GM12801 (cell line): ENCODE measurements around the gene COG8.

Source experiments
- TF ChIP-seq, protein P1 (sequence below): IDR thresholded peaks from one replicate; pipeline ENCODE4 v1.5.1; 2011; ENCODE audit warnings: control low read depth; ENCODE audit not compliant: insufficient read length; ENCODE audit errors: extremely low read depth

COG8 gene

DNA sequence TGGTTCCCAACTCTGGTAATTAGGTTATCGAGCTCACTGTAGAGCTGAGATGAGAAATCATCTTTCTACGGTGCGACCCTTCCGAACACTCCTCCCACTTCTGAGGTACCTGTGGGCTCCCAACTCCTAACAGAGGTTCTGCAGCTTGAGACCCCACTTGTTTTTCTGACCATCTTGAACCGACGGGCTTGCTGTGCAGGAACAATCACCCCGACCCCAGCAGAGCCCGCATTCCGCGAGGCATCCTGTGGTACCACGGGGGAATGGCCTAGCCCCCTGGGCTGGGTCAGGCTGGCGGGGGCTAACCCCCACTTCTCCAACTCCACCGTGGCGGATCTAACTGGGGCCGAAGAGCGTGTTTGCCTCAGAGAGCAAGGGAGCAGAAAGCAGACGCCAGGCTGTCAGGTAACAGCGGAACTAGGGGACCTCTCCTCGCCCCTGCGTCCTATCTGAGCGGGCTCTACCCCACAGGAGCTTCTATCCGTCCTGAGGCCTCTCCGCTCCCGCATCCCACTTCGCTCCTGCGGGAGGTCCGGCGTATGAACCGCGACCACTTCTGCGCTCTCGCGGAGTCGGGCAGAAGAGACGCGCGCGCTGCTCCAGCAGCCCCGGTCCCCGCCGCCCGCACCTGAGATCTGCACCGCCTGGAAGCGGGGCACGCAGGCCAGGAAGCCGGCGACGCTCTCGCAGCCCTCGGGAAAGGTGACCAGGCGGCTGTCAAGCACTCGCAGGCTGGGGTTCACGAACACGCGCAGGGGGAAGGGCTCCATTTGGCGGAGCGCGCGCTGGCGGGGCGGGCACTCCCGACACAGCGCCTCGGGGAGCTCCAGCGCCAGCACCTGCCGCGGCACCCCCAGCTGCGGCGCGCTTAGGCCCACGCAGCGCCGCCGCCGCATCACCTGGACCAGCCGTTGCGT, 9.7 kb downstream of the COG8 start:
- TF ChIP-seq, protein P1, sequence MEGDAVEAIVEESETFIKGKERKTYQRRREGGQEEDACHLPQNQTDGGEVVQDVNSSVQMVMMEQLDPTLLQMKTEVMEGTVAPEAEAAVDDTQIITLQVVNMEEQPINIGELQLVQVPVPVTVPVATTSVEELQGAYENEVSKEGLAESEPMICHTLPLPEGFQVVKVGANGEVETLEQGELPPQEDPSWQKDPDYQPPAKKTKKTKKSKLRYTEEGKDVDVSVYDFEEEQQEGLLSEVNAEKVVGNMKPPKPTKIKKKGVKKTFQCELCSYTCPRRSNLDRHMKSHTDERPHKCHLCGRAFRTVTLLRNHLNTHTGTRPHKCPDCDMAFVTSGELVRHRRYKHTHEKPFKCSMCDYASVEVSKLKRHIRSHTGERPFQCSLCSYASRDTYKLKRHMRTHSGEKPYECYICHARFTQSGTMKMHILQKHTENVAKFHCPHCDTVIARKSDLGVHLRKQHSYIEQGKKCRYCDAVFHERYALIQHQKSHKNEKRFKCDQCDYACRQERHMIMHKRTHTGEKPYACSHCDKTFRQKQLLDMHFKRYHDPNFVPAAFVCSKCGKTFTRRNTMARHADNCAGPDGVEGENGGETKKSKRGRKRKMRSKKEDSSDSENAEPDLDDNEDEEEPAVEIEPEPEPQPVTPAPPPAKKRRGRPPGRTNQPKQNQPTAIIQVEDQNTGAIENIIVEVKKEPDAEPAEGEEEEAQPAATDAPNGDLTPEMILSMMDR = no peak

DNA sequence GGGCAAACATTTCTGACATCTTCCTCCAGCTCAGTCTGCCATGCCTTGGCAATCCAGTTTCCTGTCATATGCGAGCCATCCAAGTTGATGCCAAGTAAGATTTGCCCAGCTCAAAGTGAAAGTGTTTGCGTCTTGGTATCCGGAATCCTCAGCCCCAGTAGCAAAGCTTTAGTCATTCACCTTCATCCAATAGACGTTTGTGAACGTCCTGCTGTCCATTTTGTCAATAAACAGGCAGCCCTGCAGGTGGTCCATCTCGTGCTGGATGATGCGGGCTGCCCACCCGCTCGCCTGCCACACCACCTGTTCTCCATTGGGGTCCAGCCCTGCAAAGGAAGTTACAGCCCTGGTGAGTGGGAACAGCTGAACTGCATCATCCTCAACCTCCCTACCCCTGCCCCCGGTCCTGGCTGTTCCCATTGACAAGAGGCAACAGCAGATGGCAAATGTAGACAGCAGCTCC, 10.5 kb downstream of the COG8 start:
- TF ChIP-seq, protein P1 = no peak

DNA sequence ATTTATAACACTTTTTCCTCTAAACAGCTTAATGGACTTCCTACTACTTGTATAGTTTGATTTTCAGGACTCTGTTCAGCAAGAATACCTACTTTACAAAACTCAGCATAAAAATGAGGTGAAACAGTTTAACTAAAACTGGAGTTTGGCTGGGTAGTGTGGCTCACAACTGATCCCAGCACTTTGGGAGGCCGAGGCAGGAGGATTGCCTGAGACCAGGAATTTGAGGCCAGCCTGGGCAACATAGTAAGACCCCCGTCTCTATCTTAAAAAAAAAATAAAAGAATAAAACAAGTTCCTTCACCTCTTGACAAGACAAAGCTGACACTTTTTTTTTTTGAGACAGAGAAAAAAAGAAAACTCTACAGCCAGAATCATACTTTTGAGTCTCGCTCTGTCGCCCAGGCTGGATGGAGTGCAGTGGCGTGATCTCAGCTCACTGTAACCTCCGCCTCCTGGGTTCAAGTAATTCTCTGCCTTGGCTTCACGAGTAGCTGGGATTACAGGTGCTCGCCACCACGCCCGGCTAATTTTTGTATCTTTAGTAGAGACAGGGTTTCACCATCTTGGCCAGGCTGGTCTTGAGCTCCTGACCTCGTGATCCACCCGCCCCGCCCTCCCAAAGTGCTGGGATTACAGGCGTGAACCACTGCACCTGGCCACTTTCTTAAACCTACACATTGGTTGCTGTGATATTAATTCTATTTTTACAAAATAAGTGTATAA, 11.6 kb downstream of the COG8 start:
- TF ChIP-seq, protein P1 = no peak

DNA sequence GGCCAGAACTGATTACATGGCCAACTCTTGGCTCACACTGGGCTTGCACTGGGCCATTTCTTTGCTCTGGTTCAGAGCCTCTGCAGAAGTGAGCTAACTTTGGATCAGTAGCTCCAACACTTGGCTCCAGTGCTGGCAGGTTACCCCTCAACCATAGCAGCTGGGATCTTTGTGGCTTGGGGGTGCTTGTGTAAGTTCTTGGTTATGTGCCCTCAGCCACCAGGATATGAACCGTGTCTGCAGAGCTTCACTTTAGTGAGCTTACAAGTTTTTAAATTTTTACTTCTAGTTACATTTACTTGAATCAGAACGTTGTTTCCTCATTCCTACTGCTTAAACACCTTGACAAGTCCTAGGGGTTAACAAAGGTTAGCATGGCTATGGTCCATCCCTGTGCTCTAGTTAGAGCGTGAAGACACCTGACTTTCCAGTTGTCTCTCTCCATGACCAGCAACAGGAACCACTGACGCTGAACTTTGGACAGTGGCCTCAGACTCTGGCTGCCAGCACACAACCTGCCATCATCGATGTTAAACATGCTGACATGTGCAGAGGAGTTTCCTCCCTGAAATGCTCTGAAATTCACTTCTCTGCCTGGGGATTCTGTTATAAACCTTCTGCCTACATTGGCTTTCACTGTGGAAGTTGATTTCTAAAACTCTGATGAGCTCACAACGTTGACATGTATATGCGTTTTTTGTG, 13.0 kb downstream of the COG8 start:
- TF ChIP-seq, protein P1 = no peak

DNA sequence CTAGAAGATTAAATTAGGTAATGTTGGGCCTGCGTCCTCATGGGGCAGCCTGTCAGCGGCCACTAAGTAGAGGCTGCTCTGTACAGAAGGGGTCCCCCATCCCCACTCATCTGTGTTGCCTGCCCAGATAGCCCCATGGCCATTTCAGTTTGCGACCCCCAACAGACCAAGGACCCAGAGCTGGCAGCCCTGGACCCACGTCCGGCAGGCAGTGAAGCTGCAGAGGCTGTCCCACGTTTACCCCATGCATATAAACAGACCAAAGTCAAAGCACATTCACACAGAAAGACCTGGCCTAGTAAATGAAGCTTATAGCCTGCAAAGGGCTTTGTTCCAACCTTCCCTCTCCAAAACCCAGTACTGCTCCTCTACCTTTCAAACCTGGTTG, 13.6 kb downstream of the COG8 start:
- TF ChIP-seq, protein P1 = no peak

DNA sequence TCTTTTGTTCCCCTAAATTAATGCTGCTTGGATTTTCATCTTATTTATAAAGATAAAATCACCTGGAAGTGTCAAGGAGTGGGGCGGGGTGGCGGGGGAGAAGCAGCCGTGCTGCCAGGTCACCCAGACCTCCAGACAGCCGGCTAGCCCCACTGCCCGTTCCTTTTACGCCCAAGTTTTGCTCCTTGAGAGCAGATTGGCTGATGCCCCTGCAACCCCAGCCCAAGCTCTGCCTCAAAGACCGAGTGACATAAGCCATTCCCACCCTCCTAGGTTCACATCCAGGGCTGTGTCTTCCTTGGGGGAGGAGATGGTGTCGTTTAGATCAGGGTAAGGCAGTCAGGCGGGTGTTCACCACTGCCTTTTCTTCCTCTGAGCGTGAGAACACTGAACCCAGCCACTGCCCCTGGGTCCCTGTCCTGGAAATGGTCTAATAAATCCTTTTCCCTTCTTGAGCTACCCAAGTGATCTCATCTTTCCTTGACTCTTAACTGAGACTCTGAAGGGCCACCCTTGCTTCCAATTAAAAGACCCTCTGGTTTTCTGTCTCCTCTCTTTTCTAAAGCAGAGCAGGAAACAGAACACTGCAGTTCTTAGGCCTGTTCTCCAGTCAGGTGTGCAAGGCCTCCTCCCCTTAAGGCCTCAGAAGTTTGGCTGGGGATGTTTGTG, 14.6 kb downstream of the COG8 start:
- TF ChIP-seq, protein P1 = no peak
